IMR-90 (cell line): ENCODE results near the gene ZCCHC7. TPM values are rescaled to one million over a fixed set of nuclear protein-coding genes. Genes with fewer than 3 reads are reported as not detected.

Experiments used
- ATAC-seq: fragments of 200-7000 bp; cut with Tn5 transposase; 2 replicates; pipeline ENCODE4 v1.9.1; 2020; ENCODE audit warnings: low read depth, mild to moderate bottlenecking, moderate library complexity
- BruUV-seq: library from RNA; stranded (reverse); fragments of 400-500 nt; replicated peaks from 2 replicates; lab custom pipeline; 2021; lab: Mats Ljungman, UMichigan
- CTCF ChIA-PET: fragments of 300-600 bp; formaldehyde crosslinking; extraction: SDS; loops from one replicate; lab custom pipeline; 2021; ENCODE audit warnings: antibody characterized with exemption; lab: Yijun Ruan, JAX
- POLR2A ChIA-PET: fragments of 300-600 bp; sonication (Branson Sonifier 250); formaldehyde crosslinking; loops from one replicate; lab custom pipeline; 2022; ENCODE audit warnings: antibody characterized with exemption; ENCODE audit not compliant: unreplicated experiment; lab: Charles Lee
- DNase-seq: peaks from one replicate; pipeline ENCODE4 v3.0.0; 2013
- H2AFZ ChIP-seq: replicated peaks from 2 replicates; pipeline ENCODE3; 2013; ENCODE audit warnings: low read length, mild to moderate bottlenecking; ENCODE audit not compliant: poor library complexity
- H2AK5ac ChIP-seq: 2 replicates; pipeline ENCODE4 v1.6.1; 2013; ENCODE audit warnings: low read depth, low read length, inconsistent platforms
- H2AK9ac ChIP-seq: replicated peaks from 2 replicates; pipeline ENCODE3; 2013; ENCODE audit warnings: mild to moderate bottlenecking, low read depth, low read length, moderate library complexity; ENCODE audit not compliant: poor library complexity
- H2BK120ac ChIP-seq: 2 replicates; pipeline ENCODE4 v1.6.1; 2013; ENCODE audit warnings: low read depth, low read length, inconsistent platforms
- H2BK15ac ChIP-seq: 3 replicates; pipeline ENCODE4 v1.6.1; 2013; ENCODE audit warnings: low read depth, low read length, inconsistent platforms
- H2BK20ac ChIP-seq: 2 replicates; pipeline ENCODE4 v1.6.1; 2013; ENCODE audit warnings: low read depth, mild to moderate bottlenecking, inconsistent platforms, low read length, moderate library complexity
- H2BK5ac ChIP-seq: 2 replicates; pipeline ENCODE4 v1.6.1; 2013; ENCODE audit warnings: mild to moderate bottlenecking, low read depth, low read length, inconsistent platforms; ENCODE audit not compliant: poor library complexity, severe bottlenecking
- H3K14ac ChIP-seq: replicated peaks from 2 replicates; pipeline ENCODE4 v1.6.1; 2013; ENCODE audit warnings: low read depth, low read length, inconsistent platforms
- H3K18ac ChIP-seq: 2 replicates; pipeline ENCODE4 v1.6.1; 2013; ENCODE audit warnings: low read depth, low read length, control low read depth
- H3K23ac ChIP-seq: 2 replicates; pipeline ENCODE4 v1.6.1; 2013; ENCODE audit warnings: low read depth, low read length, inconsistent platforms
- H3K27ac ChIP-seq: 2 replicates; pipeline ENCODE4 v1.5.1; 2013; ENCODE audit warnings: mild to moderate bottlenecking, control low read depth, low read length; ENCODE audit not compliant: insufficient read depth
- H3K27me3 ChIP-seq: 2 replicates; pipeline ENCODE4 v1.6.1; 2013; ENCODE audit warnings: low read length; ENCODE audit not compliant: control insufficient read depth, insufficient read depth
- H3K36me3 ChIP-seq: 2 replicates; pipeline ENCODE4 v1.6.1; 2013; ENCODE audit warnings: low read length, mixed read lengths; ENCODE audit not compliant: control insufficient read depth, insufficient read depth
- H3K4ac ChIP-seq: 2 replicates; pipeline ENCODE4 v1.6.1; 2013; ENCODE audit warnings: low read depth, low read length, inconsistent platforms
- H3K4me1 ChIP-seq: 2 replicates; pipeline ENCODE4 v1.6.1; 2013; ENCODE audit warnings: low read length, mixed read lengths; ENCODE audit not compliant: control insufficient read depth, insufficient read depth
- H3K4me2 ChIP-seq: 2 replicates; pipeline ENCODE4 v1.6.1; 2013; ENCODE audit warnings: low read depth, mild to moderate bottlenecking, control low read depth, low read length, moderate library complexity
- H3K4me3 ChIP-seq: 2 replicates; pipeline ENCODE4 v1.5.1; 2013; ENCODE audit warnings: low read depth, mild to moderate bottlenecking, control low read depth, low read length, moderate library complexity; ENCODE audit not compliant: insufficient read depth
- H3K56ac ChIP-seq: 2 replicates; pipeline ENCODE4 v1.6.1; 2013; ENCODE audit warnings: low read length, inconsistent platforms; ENCODE audit not compliant: insufficient read depth; ENCODE audit errors: extremely low read depth
- H3K79me1 ChIP-seq, 2 experiments: 2 replicates each; pipeline ENCODE4 v1.6.1; 2013; ENCODE audit warnings: low read length in 2 of 2, inconsistent platforms in 1 of 2, low read depth in 1 of 2
- H3K9ac ChIP-seq: 2 replicates; pipeline ENCODE4 v1.6.1; 2013; ENCODE audit warnings: low read depth, low read length, control low read depth
- H3K9me1 ChIP-seq: 2 replicates; pipeline ENCODE4 v1.6.1; 2013; ENCODE audit warnings: low read length, inconsistent platforms; ENCODE audit not compliant: insufficient read depth
- H3K9me3 ChIP-seq: 2 replicates; pipeline ENCODE4 v1.6.1; 2013; ENCODE audit warnings: low read length; ENCODE audit not compliant: control insufficient read depth, insufficient read depth
- H4K20me1 ChIP-seq: 2 replicates; pipeline ENCODE4 v1.6.1; 2013; ENCODE audit warnings: low read length, inconsistent platforms; ENCODE audit not compliant: insufficient read depth
- H4K5ac ChIP-seq: 2 replicates; pipeline ENCODE4 v1.6.1; 2013; ENCODE audit warnings: mild to moderate bottlenecking, low read depth, low read length, control low read depth
- H4K8ac ChIP-seq, 2 experiments: 2 replicates each; pipeline ENCODE4 v1.6.1; 2013; ENCODE audit warnings: low read depth in 2 of 2, low read length in 2 of 2, control low read depth in 1 of 2, inconsistent platforms in 1 of 2
- H4K91ac ChIP-seq: 2 replicates; pipeline ENCODE4 v1.6.1; 2013; ENCODE audit warnings: low read depth, low read length, inconsistent platforms; ENCODE audit not compliant: insufficient read depth
- BHLHE40 ChIP-seq: fragments of 150-350 bp; IDR thresholded peaks from 2 replicates; pipeline ENCODE4 v1.6.1; 2016; ENCODE audit warnings: mild to moderate bottlenecking, low read depth, low read length
- CEBPB ChIP-seq: IDR thresholded peaks from 2 replicates; pipeline ENCODE4 v1.6.1; 2012; ENCODE audit warnings: low read depth, low read length, improper control_type of control experiment
- CHD1 ChIP-seq: IDR thresholded peaks from 2 replicates; pipeline ENCODE4 v1.6.1; 2012; ENCODE audit warnings: low read depth, low read length, improper control_type of control experiment
- CTCF ChIP-seq: conservative IDR thresholded peaks from 2 replicates; pipeline ENCODE4 v1.5.1; 2012; ENCODE audit warnings: mild to moderate bottlenecking, low read depth, low read length, improper control_type of control experiment
- ELK1 ChIP-seq: fragments of 150-350 bp; IDR thresholded peaks from 2 replicates; pipeline ENCODE4 v1.6.1; 2016; ENCODE audit warnings: low read depth, mild to moderate bottlenecking, low read length, moderate library complexity, borderline replicate concordance
- MAFK ChIP-seq: IDR thresholded peaks from 2 replicates; pipeline ENCODE4 v1.6.1; 2012; ENCODE audit warnings: low read depth, low read length, improper control_type of control experiment
- MXI1 ChIP-seq: IDR thresholded peaks from 2 replicates; pipeline ENCODE4 v1.6.1; 2012; ENCODE audit warnings: low read depth, mild to moderate bottlenecking, low read length, moderate library complexity, borderline replicate concordance
- NFE2L2 ChIP-seq: fragments of 150-350 bp; IDR thresholded peaks from 2 replicates; pipeline ENCODE4 v1.6.1; 2016; ENCODE audit warnings: low read depth, mild to moderate bottlenecking, low read length
- POLR2A ChIP-seq: IDR thresholded peaks from 2 replicates; pipeline ENCODE4 v1.6.1; 2012; ENCODE audit warnings: mild to moderate bottlenecking, low read depth, low read length
- RAD21 ChIP-seq: IDR thresholded peaks from 2 replicates; pipeline ENCODE4 v1.6.1; 2012; ENCODE audit warnings: low read length, improper control_type of control experiment
- RCOR1 ChIP-seq: IDR thresholded peaks from 2 replicates; pipeline ENCODE4 v1.6.1; 2012; ENCODE audit warnings: mild to moderate bottlenecking, low read length, improper control_type of control experiment; ENCODE audit not compliant: insufficient replicate concordance
- RFX5 ChIP-seq: IDR thresholded peaks from 2 replicates; pipeline ENCODE4 v1.8.0; 2012; ENCODE audit warnings: low read depth, mild to moderate bottlenecking, low read length, moderate library complexity
- USF2 ChIP-seq: fragments of 150-350 bp; IDR thresholded peaks from 2 replicates; pipeline ENCODE4 v1.6.1; 2017; ENCODE audit warnings: mild to moderate bottlenecking, antibody characterized with exemption, low read length, low read depth
- WGBS, 2 experiments: methylation state at CpG; one replicate each; pipeline versions ENCODE4 v1.1.5 to v1.1.7; 2013; ENCODE audit warnings: missing lambda C conversion rate in 2 of 2; ENCODE audit not compliant: insufficient read length in 1 of 2; ENCODE audit errors: extremely low coverage in 2 of 2; 5-methylcytosine and 5-hydroxymethylcytosine counted together
- dilution Hi-C: fragments of 300-500 bp; cut with HindIII; formaldehyde crosslinking; loops from one replicate; pipeline ENCODE4 v1.14.3; 2018; ENCODE audit warnings: low sequenced_read_pairs; ENCODE audit not compliant: unreplicated experiment
- in situ Hi-C: fragments of 300-500 bp; cut with MboI; formaldehyde crosslinking; loops from 3 replicates; pipeline ENCODE4 v1.14.3; 2019; ENCODE audit warnings: low sequenced_read_pairs, inconsistent platforms, mixed read lengths
- intact Hi-C: fragments of 100-400 bp; cut with micrococcal nuclease; formaldehyde crosslinking; loops from 2 replicates; pipeline ENCODE4 v1.10.0; 2022
- polyA plus RNA-seq, 3 experiments: library from polyadenylated mRNA; depleted of rRNA; stranded (reverse); fragments of >200 nt; gene quantifications; 2 replicates each; pipeline ENCODE4 v1.2.3, GENCODE V29; 2012; ENCODE audit warnings: low replicate concordance in 1 of 3
- total RNA-seq: library from RNA; depleted of rRNA; stranded (reverse); fragments of >200 nt; gene quantifications from 2 replicates; pipeline ENCODE4 v1.2.3, GENCODE V29; 2012

ZCCHC7 gene
- total and polyA plus RNA-seq, 2 of the 4 experiments (the other 2 are of a cell fraction): 13.6 to 28.7 TPM

- Histone ChIP-seq H3K14ac (no peak overlapping the region), H4K8ac (no peak overlapping the region), H2BK120ac (no peak overlapping the region), H3K18ac (no peak overlapping the region), H4K5ac (no peak overlapping the region), H2BK15ac (no peak overlapping the region), H2AK9ac (no peak overlapping the region), H3K56ac (no peak overlapping the region), H3K4ac (no peak overlapping the region), H3K4me1 (no peaks in the 10 kb centered on the region), H2BK5ac (no peak overlapping the region), H3K23ac (no peak overlapping the region), H3K27me3 (no peaks in the 10 kb centered on the region), H2BK20ac (no peak overlapping the region), H3K9me3 (no peaks in the 10 kb centered on the region), H4K20me1 (no peaks in the 10 kb centered on the region), H3K27ac (no peak overlapping the region), H3K79me1 (peaks cover 4 to 8% of the 10 kb centered on the region in 2 experiments), H2AK5ac (no peak overlapping the region), H3K36me3 (peaks cover 3% of the 10 kb centered on the region; the same call in 1 of the 2 replicates), H3K9me1 (no peaks in the 10 kb centered on the region), H3K4me2 (no peak overlapping the region), H3K4me3 (no peak overlapping the region), H2AFZ (no peak overlapping the region), H3K9ac (no peak overlapping the region), H4K91ac (no peak overlapping the region)
- no peak for ATAC-seq
- WGBS, 2 experiments: no CpG with 5 or more reads among the region's 1 CpG
- ChIA-PET CTCF (no interaction called here), POLR2A (no interaction called here)
- no peak for TF ChIP-seq CHD1
- TF ChIP-seq ELK1: no peak
- no peak for TF ChIP-seq CEBPB
- TF ChIP-seq RAD21: no peak
- no peak for TF ChIP-seq MAFK
- TF ChIP-seq USF2: no peak
- no peak for TF ChIP-seq POLR2A
- no peak for TF ChIP-seq MXI1
- no peak for TF ChIP-seq BHLHE40
- TF ChIP-seq RCOR1: no peak
- TF ChIP-seq NFE2L2: no peak
- no peak for TF ChIP-seq RFX5
- no peak for TF ChIP-seq CTCF
- intact Hi-C loops (no loop called here), dilution Hi-C loops (no loop called here), in situ Hi-C loops (no loop called here)
- BruUV-seq: no TSS peak
- no peak for DNase-seq
Measured at GRCh38 chr9:37165644-37166043, 45.3 kb downstream of the ZCCHC7 start.
